HEK293 (cell line): ENCODE data around the gene GMDS.

Experiments used
- CTCF ChIA-PET: fragments of 350-600 bp; formaldehyde crosslinking; extraction: SDS; loops from one replicate; lab custom pipeline; 2021; ENCODE audit warnings: antibody characterized with exemption; lab: Yijun Ruan, JAX
- POLR2A ChIA-PET: fragments of 300-600 bp; formaldehyde crosslinking; extraction: SDS; loops from one replicate; lab custom pipeline; 2020; ENCODE audit warnings: antibody characterized with exemption, inconsistent platforms; lab: Yijun Ruan, JAX
- H3K27ac ChIP-seq: fragments of 200-500 bp; sonication (Bioruptor generic); 2 replicates; pipeline ENCODE4 v1.5.1; 2014; ENCODE audit warnings: low read depth, low read length, control low read depth, inconsistent platforms; ENCODE audit errors: extremely low read depth
- H3K36me3 ChIP-seq, 2 experiments: fragments of 200-500 bp in 1 of 2; sonication (Bioruptor generic) in 1 of 2; 1 replicate in 1 of 2; 2 replicates in 1 of 2; pipeline ENCODE4 v1.5.1; 2014 to 2017; ENCODE audit warnings: inconsistent platforms in 2 of 2, low read length in 2 of 2; ENCODE audit not compliant: control insufficient read depth in 2 of 2, insufficient read depth in 1 of 2
- H3K4me1 ChIP-seq: fragments of 200-500 bp; sonication (Bioruptor generic); 2 replicates; pipeline ENCODE4 v1.5.1; 2014; ENCODE audit warnings: mild to moderate bottlenecking, low read length, inconsistent platforms; ENCODE audit not compliant: control insufficient read depth, insufficient read depth
- H3K4me3 ChIP-seq: 2 replicates; pipeline ENCODE4 v1.5.1; 2011; ENCODE audit warnings: low read depth, mild to moderate bottlenecking, control low read depth, low read length, moderate library complexity
- H3K9me3 ChIP-seq: fragments of 200-500 bp; sonication (Bioruptor generic); 2 replicates; pipeline ENCODE4 v1.5.1; 2014; ENCODE audit warnings: low read depth, low read length, inconsistent platforms; ENCODE audit not compliant: control insufficient read depth, insufficient read depth
- CTCF ChIP-seq: fragments of 450-650 bp; formaldehyde crosslinking; IDR thresholded peaks from 2 replicates; pipeline ENCODE4 v1.5.1; 2016; ENCODE audit warnings: missing biosample characterization, missing genetic modification characterization
- INSM2 ChIP-seq: fragments of 450-650 bp; formaldehyde crosslinking; IDR thresholded peaks from 2 replicates; pipeline ENCODE4 v1.5.1; 2016; ENCODE audit warnings: missing biosample characterization, missing genetic modification characterization
- RBAK ChIP-seq: fragments of 450-650 bp; formaldehyde crosslinking; IDR thresholded peaks from 2 replicates; pipeline ENCODE4 v1.5.1; 2016; ENCODE audit warnings: missing biosample characterization, missing genetic modification characterization
- SCRT2 ChIP-seq: fragments of 450-650 bp; formaldehyde crosslinking; IDR thresholded peaks from 2 replicates; pipeline ENCODE4 v1.5.1; 2016; ENCODE audit warnings: missing biosample characterization, missing genetic modification characterization
- WT1 ChIP-seq: fragments of 450-650 bp; formaldehyde crosslinking; IDR thresholded peaks from 2 replicates; pipeline ENCODE4 v1.5.1; 2016; ENCODE audit warnings: missing biosample characterization, missing genetic modification characterization
- ZBTB10 ChIP-seq: fragments of 450-650 bp; formaldehyde crosslinking; IDR thresholded peaks from 2 replicates; pipeline ENCODE4 v1.5.1; 2016; ENCODE audit warnings: missing biosample characterization, missing genetic modification characterization
- ZBTB7A ChIP-seq: fragments of 450-650 bp; formaldehyde crosslinking; IDR thresholded peaks from 2 replicates; pipeline ENCODE4 v1.5.1; 2016; ENCODE audit warnings: low read depth, missing biosample characterization, missing genetic modification characterization
- ZFHX2 ChIP-seq: fragments of 450-650 bp; formaldehyde crosslinking; conservative IDR thresholded peaks from 2 replicates; pipeline ENCODE4 v1.5.1; 2016; ENCODE audit warnings: missing biosample characterization, missing genetic modification characterization
- ZNF133 ChIP-seq: fragments of 450-650 bp; formaldehyde crosslinking; IDR thresholded peaks from 2 replicates; pipeline ENCODE4 v1.5.1; 2016; ENCODE audit warnings: missing biosample characterization, missing genetic modification characterization
- ZNF140 ChIP-seq: fragments of 450-650 bp; formaldehyde crosslinking; IDR thresholded peaks from 2 replicates; pipeline ENCODE4 v1.5.1; 2016; ENCODE audit warnings: missing biosample characterization, missing genetic modification characterization
- ZNF16 ChIP-seq: fragments of 450-650 bp; formaldehyde crosslinking; IDR thresholded peaks from 2 replicates; pipeline ENCODE4 v1.5.1; 2016; ENCODE audit warnings: low read depth, missing biosample characterization, missing genetic modification characterization
- ZNF184 ChIP-seq: fragments of 450-650 bp; IDR thresholded peaks from 2 replicates; pipeline ENCODE4 v1.5.1; 2018; ENCODE audit warnings: missing biosample characterization, mild to moderate bottlenecking, missing genetic modification characterization
- ZNF214 ChIP-seq: fragments of 450-650 bp; formaldehyde crosslinking; IDR thresholded peaks from 2 replicates; pipeline ENCODE4 v1.5.1; 2017; ENCODE audit warnings: missing biosample characterization, mild to moderate bottlenecking, missing genetic modification characterization, borderline replicate concordance
- ZNF26 ChIP-seq: fragments of 450-650 bp; formaldehyde crosslinking; IDR thresholded peaks from 2 replicates; pipeline ENCODE4 v1.5.1; 2016; ENCODE audit warnings: missing biosample characterization, missing genetic modification characterization
- ZNF280D ChIP-seq: fragments of 450-650 bp; formaldehyde crosslinking; IDR thresholded peaks from 2 replicates; pipeline ENCODE4 v1.5.1; 2016; ENCODE audit warnings: missing biosample characterization, missing genetic modification characterization
- ZNF292 ChIP-seq: fragments of 450-650 bp; formaldehyde crosslinking; IDR thresholded peaks from 2 replicates; pipeline ENCODE4 v1.5.1; 2016; ENCODE audit warnings: low read depth, missing biosample characterization, missing genetic modification characterization, borderline replicate concordance
- ZNF513 ChIP-seq: fragments of 450-650 bp; IDR thresholded peaks from 2 replicates; pipeline ENCODE4 v1.5.1; 2018; ENCODE audit warnings: missing biosample characterization, missing genetic modification characterization
- ZNF521 ChIP-seq: fragments of 450-650 bp; formaldehyde crosslinking; IDR thresholded peaks from 2 replicates; pipeline ENCODE4 v1.5.1; 2017; ENCODE audit warnings: missing biosample characterization, mild to moderate bottlenecking, missing genetic modification characterization
- ZNF843 ChIP-seq: fragments of 450-650 bp; formaldehyde crosslinking; IDR thresholded peaks from 2 replicates; pipeline ENCODE4 v1.5.1; 2016; ENCODE audit warnings: missing biosample characterization, missing genetic modification characterization
- ZSCAN16 ChIP-seq: fragments of 450-650 bp; formaldehyde crosslinking; IDR thresholded peaks from 2 replicates; pipeline ENCODE4 v1.5.1; 2016; ENCODE audit warnings: missing biosample characterization, missing genetic modification characterization
- ZSCAN23 ChIP-seq: fragments of 450-650 bp; formaldehyde crosslinking; IDR thresholded peaks from 2 replicates; pipeline ENCODE4 v1.5.1; 2016; ENCODE audit warnings: missing biosample characterization, missing genetic modification characterization

Gene GMDS

GRCh38 chr6:1798965-1799325, 446.5 kb downstream of the GMDS start:
- H3K4me1 ChIP-seq = peaks cover 28% of the 10 kb centered on the region
- no peak overlapping the region for H3K4me3 ChIP-seq
- no peak overlapping the region for H3K27ac ChIP-seq
- CTCF ChIA-PET = no interaction called here
- TF ChIP-seq INSM2 (tag by site-specific recombination) (no peak), ZNF280D (tag by site-specific recombination) (no peak), ZNF521 (tag by site-specific recombination) (no peak), ZNF140 (no peak), ZNF133 (tag by site-specific recombination) (no peak), ZNF184 (no peak), ZSCAN23 (tag by site-specific recombination) (no peak)
- no peaks in the 10 kb centered on the region for H3K9me3 ChIP-seq
- no peaks in the 10 kb centered on the region for H3K36me3 ChIP-seq
- POLR2A ChIA-PET = no interaction called here

- H3K9me3 ChIP-seq = no peaks in the 10 kb centered on the region
- no peak overlapping the region for H3K27ac ChIP-seq
- POLR2A ChIA-PET = no interaction called here
- no peak overlapping the region for H3K4me3 ChIP-seq
- CTCF ChIA-PET = interaction anchor here (0.6 kb wide), 1 partner anchor 1247 kb away, joined by 5 read pairs; no protein-coding TSS in a partner anchor
- H3K4me1 ChIP-seq = peaks cover 23% of the 10 kb centered on the region
- H3K36me3 ChIP-seq = no peaks in the 10 kb centered on the region
- TF ChIP-seq SCRT2 (tag by site-specific recombination) (no peak), ZBTB7A (no peak), CTCF (tag by site-specific recombination) (no peak), ZNF843 (tag by site-specific recombination) (no peak), RBAK (tag by site-specific recombination) (no peak), ZNF214 (no peak), ZNF16 (tag by site-specific recombination) (no peak), ZNF513 (tag by site-specific recombination) (no peak), WT1 (tag by site-specific recombination) (no peak), ZFHX2 (tag by site-specific recombination) (no peak), ZBTB10 (tag by site-specific recombination) (no peak), ZNF26 (no peak), ZSCAN16 (tag by site-specific recombination) (no peak), ZNF292 (tag by site-specific recombination) (no peak)
Measured at GRCh38 chr6:1798303-1798964, 447.0 kb downstream of the GMDS start.
